Peyer's patch (tissue), 4 donors: ENCODE measurements around the gene STON2.

Source experiments
- CTCF ChIP-seq, 6 experiments: fragments of 450-650 bp in 4 of 6; fragments of 200-600 bp in 2 of 6; sonication (generic) in 1 of 6; IDR thresholded peaks; one replicate each; pipeline ENCODE4 v1.5.1; 2017 to 2019; ENCODE audit warnings: antibody characterized with exemption in 6 of 6, mild to moderate bottlenecking in 3 of 6, moderate library complexity in 1 of 6
- POLR2A ChIP-seq, 2 donors: fragments of 450-650 bp; IDR thresholded peaks; one replicate each; pipeline ENCODE4 v1.5.1; 2017; ENCODE audit warnings: antibody characterized with exemption in 2 of 2, mild to moderate bottlenecking in 2 of 2, moderate library complexity in 2 of 2

- no peak for TF ChIP-seq CTCF (IDR thresholded peaks at IDR 0.05)
- TF ChIP-seq POLR2A (IDR thresholded peaks at IDR 0.05) = no peak
Measured at GRCh38 chr14:81313775-81314429, 86.2 kb downstream of the STON2 start.
